NOMO-1 treated with dmso at 0.1 percent for 144 hours (cell line): ENCODE measurements around the gene DAPK1.

ENCODE experiments used
- DNase-seq: peaks from one replicate; lab custom pipeline; 2025; ENCODE audit not compliant: unreplicated experiment; lab: John Stamatoyannopoulos, UW

The DAPK1 gene

DNA sequence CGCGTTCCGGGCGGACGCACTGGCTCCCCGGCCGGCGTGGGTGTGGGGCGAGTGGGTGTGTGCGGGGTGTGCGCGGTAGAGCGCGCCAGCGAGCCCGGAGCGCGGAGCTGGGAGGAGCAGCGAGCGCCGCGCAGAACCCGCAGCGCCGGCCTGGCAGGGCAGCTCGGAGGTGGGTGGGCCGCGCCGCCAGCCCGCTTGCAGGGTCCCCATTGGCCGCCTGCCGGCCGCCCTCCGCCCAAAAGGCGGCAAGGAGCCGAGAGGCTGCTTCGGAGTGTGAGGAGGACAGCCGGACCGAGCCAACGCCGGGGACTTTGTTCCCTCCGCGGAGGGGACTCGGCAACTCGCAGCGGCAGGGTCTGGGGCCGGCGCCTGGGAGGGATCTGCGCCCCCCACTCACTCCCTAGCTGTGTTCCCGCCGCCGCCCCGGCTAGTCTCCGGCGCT is at the start of gene DAPK1:
Gene DAPK1 (plus strand): TSS at position 264 of the 442 bp plus-strand sequence. CDS start 1,211 bp downstream, outside the sequence.
- DNase-seq = peak; percentile 11

DNA sequence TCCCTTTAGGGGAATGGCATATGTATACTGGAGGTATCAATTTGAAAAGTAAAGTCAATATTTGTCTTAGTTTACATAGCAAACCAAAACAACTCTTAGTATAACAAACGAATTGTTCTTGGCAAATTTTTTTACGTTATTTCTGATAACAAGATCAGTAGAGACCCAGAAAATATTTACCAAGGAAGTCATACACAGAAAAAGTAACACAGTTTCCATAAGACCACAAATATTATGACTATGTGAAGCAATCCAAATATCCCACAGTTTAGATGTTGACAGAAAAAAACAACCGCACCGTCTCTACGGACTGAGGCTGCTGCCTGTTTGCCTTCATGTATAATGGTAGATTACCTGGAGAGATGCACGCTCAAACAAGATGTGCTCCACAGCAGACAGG is 46.5 kb upstream of the DAPK1 start:
- no peak for DNase-seq

DNA sequence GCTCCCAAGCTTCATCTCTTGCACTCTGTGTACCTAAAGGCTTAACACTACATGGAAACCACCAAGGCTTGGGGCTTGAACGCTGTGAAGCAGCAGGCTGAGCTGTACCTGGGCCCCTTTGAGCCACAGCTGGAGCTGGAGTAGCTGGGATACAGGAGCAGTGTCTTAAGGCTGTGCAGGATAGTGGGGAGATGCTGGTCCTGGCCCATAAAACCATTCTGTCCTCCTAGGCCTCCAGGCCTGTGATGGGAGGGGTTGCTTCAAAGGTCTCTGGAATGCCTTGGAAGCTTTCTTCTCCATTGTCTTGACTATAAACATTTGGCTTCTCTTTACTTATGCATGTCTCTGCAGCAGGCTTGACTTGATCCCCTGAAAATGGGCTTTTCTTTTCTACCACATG is 42.3 kb upstream of the DAPK1 start:
- no peak for DNase-seq

DNA sequence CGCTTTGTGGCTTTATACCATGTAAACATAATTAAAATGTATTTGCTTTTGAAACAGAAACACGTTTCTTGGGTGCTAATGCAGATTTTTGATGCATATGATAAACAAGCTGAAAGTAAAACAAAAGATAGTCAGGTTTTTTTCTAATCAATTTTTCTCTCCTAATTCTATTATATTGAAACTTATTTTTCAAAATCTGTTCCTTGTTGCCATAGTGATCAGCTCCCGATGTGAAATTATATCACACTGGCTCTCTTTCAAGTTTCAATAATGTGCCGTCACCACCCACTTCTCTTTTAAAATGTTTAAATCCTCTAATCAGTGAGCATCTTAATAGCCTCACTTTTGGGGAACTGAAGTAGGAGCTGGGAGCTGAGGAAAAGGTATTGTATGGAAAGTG is 36.4 kb upstream of the DAPK1 start:
- no peak for DNase-seq

DNA sequence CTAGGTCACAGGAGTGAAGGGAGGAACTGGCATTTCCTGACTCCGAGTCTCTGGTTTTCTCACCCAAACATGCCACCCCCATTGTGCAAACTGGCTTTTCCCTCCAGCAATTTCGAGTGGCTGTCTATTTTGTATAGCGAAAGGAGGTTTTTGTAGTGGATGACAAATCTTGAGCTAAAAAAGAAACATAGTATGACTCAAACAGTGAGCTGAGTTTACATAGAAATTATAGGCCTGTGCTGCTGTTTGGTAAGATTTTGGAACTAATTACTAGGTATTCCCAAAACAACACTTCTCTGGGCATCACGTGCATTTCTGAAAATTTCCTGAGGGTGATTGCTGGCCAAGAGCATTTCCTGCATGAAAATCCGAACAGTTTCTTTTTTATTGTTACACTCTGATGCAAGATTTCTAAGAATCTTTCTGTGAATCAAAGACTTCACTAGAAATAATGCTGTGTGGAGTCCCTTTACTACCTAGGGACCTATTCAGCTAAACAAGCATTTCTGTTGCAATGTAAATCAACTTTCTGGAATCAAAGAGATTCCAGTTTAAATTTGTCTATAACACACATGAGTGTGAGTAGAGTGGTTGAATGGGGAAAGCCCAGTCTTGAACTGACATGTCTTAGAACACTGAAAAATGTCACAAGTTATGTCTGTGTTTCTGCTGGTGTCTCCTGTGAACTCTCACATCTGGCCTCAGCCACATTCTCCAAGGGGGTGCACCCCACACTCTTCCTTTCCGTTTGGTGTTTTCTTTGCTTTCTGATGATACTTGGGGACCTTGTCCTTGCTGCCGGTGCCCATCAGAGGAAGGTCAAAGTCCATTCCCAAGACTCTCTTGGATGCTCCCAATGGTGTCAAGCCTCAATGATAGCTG is 33.3 kb upstream of the DAPK1 start:
- DNase-seq = no peak

DNA sequence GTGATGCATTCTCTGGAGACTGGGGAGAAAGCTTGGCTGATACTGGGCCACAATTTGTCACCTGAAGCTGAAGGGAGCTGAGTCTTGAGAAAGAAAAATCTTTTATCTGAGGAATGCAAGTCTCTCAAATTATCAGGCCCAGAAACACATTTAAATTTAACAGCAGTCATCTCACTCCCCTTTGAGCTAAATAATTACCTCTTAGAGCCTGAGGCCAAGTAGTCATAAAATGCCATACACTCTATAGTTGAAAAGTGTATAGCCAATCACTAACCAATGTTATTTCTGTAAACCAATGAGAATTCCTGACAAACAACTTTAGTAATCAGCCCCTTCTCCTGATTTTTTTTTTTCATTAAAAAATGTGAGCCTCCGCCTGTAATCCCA is 32.7 kb upstream of the DAPK1 start:
- DNase-seq = no peak

DNA sequence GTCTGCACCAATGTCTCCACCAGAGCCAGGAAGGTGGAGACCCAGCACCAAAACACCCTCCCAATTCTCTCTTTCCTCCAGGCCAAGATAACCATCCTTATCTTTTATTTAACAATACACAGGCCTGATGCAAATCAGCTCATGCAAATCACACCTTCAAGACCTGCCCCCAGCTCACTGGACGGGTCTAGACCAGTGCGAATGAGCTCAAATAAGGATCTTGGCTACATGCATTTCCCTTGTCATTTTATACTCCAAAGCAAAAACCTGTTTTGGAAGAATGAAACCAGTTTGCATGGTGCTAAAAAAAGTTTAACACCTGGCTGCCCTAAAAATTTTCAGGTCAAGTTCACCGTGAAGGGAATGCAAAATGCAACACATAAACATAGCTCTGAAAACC is 31.9 kb upstream of the DAPK1 start:
- DNase-seq = no peak

DNA sequence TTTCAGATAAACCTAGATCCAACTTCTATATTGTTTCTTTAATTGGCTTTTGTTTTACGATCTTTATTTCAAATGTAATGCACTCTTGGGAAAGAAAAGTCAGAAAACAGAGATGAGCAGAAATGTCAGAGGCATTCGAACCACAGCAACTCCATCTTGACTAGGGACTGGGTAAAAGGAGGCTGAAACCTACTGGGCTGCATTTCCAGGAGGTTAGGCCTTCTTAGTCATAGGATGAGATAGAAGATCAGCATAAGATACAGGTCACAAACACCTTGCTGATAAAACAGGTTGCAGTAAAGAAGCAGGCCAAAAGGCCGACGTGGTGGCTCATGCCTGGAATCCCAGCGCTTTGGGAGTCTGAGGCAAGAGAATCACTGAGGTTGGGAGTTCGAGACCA is 30.5 kb upstream of the DAPK1 start:
- no peak for DNase-seq

DNA sequence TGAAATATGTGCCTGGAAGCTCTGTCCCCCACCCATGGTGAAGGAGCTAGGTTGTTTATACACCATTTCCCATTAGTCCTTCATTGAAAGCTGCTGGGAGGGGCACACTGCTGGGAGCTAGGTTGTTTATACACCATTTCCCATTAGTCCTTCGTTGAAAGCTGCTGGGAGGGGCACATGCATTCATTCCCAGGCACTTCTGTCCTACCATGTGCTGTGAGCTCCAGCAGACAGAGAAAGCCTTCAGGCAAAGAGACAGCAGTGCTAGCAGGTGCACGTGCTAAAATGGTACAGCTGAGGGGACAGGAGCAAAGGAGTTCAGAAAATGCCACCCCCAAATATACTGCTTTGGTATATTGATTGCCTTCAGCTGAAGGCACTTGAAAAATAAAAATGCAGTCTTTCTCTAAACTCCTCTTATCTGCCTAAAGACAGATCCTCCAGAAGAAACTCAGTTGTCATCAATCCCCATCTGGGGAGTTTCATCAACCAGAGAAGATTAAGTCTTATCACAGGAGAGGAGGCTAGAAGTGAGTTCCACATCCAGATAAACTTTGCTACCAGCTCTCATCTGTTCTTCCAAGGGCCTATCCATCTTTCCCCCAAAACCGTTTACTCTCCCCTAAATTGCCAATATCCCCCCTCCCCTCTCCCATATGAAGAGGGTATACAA is 27.7 kb upstream of the DAPK1 start:
- DNase-seq = no peak

DNA sequence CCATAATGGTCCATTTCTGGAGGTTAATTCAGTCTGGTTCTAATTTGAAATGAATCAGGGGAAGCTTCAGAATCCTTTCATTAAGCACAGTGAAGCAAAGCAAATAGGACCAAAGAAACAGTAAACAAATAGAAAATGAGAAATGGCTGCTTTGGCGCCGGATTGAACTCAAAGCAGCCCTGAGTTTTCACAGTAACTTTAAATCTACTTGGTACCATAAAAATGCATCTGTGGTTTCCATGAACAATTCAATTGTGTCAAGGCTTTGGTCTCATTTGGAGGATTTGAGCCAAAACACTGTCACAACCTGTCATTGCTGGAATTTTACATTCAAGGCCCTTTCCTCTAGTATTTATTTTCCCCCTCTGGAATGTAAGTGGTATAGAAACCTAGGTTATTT is 25.9 kb upstream of the DAPK1 start:
- DNase-seq = no peak

DNA sequence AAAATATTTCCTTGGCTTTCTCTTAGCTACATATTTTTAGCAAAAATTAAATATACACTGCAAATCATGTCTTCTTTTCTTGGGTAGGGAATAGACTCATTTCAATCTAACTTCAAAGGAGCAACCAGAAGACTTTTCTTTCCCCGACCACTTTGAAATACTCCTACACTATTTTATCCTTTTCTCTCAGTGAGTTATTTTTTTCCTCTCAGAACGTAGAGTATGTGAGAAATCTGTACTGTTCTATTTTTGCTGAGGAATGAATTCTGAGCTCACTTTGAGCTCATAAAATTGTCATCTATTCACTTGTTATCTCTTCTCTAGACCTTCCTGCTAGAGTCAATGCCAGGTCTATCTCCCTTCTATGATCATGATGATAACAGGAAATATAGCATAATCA is 22.2 kb upstream of the DAPK1 start:
- no peak for DNase-seq

DNA sequence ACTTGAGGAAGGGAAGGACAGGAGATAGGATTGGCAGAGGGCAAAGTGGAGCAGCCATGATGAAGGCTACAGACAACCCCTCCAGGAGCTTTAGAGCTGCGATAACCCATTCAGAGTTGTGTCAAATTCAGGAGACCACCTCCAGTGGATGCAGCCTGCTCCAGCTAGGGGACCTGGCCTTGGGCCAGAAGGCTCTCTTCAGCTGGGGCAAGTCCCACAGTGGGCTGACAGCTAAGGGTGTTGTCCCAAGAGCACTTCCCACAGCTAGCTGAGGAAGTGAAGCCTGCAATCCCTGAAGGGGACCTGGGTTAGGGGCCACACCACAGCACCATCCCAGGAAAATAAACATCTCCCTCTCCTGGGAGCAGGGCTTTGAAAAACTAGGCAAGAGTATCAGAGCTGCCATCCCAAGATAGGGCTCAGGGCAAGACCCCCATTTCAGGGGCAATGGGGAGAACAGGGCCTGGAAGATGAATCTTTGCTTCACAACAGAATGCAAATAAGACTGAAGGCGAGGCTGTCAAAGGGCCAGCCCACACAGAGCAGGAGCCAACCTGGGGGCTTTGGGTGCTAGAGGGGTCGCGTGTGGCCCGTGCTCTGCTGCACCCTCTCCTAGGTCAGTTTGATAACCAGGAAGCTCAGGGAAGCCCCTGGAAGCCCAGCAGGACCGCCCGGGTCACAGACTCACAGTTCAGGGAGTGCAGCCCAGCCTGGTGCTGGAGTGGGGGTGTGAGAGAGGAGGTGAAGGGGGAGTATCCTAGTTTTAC is 19.3 kb upstream of the DAPK1 start:
- DNase-seq = no peak

DNA sequence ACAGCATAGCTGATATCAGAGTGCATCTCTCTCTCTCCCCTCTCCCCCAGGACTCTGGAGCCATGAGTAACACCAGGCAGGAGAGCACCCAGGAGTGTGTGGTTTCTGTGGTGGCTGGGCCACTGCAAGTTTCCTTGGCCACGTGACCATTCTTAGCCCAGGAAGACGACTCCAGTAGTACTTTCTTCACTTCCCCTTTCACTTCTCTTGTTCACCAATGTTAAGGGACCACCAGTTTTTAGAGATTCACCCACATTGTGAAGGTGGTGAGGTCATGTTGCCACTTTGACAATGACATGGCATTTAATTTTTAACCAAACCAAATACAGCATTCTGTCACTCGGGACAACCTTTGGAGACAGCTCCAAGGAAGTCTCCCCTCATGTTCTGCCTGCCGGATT is 17.9 kb upstream of the DAPK1 start:
- DNase-seq = peak; percentile 66

DNA sequence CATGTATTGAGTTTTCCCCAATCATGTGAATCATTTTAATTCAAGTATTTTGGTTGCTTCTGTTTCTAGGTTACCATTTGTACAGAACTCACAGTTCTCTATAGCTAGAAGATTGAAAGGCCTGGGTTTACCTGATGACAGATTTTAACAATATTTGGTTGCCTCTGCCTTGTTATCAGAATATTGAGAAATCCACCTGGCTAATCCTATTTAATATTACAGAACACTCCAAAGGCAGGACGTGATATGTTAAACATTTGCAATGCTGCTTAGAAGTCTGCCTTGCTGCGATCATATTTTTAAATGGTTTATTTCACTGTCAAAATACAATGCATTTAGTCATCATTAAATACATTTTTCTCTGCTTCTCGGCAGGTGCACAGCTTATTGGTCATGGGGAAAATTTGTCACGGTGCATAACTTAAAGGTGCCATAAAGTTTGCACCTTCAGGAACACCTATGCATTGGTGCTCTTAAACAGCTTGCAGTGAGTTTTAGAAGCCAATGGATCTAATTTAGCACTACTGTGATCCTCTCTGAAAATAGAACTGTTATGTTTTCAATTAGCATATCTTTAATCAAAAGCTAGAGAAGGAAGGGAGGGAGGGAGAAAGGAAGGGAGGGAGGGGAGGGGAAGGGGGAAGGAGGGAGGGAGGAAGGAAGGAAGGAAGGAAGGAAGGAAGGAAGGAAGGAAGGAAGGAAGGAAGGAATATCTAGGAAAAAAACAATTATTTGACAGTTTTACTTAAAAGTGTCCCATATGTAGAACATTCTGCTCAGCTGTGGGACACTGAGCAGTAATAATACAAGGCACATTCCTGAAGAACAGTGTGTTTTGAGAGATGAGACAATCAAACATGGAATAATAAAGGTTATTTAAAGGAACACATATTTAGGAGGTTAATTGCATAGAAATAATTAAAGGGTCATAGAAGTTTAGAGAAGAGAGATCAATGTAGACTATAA is 15.5 kb upstream of the DAPK1 start:
- DNase-seq = no peak

DNA sequence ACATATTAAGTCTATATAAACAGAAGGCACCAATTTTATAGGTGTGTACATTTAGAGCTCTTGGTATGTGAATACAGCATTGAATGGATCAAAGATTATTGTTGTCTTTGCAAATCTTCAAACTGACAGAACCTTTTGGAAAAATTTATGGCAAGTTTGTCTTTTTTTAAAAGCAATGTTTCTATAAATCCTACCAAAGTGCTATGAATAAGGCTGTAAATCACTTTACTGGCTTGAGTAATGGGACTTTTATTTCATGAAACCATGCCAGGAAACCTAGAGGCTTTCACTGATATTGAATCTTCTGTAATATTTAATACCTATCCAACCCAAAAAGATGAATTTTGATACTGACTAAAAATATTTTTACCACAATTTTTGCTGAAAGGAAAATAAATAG is 7.4 kb upstream of the DAPK1 start:
- DNase-seq = no peak

DNA sequence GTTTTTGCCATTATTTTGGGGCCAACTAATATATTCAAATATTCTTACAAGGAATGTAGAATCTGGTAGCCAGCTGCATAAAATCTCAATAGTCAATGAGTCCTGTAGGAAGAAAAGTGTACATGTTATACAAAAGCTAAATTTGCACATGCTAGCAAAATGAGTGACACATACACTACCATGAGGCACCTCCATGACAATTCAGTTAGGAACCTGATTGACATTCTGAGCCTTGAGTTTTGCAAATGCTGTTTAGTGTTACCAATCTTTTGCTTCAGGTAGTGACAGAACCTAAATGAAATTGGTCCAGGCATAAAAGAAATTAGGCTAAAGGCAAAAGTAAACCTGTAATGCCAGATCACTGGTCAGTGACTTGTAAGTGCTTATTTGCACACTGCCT is 6.8 kb upstream of the DAPK1 start:
- DNase-seq = no peak

DNA sequence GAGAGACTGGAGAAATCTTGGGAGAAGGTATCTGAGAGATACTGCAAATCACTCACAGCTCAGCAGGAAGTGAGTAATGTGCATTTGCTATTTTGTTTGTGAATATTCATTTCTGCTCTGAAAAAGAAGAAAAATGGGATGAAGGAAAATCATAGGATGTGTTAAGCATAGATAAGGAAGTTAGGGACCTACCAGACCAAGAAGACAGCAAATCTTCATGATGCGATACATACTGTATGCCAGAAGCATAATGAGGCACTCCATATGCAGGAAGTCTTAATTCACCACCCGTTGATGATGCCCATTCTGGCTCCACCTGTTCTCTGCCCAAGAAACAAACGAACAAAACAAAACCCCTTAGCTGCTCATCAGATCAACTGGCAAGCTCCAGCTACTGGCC is 6.1 kb upstream of the DAPK1 start:
- DNase-seq = no peak

DNA sequence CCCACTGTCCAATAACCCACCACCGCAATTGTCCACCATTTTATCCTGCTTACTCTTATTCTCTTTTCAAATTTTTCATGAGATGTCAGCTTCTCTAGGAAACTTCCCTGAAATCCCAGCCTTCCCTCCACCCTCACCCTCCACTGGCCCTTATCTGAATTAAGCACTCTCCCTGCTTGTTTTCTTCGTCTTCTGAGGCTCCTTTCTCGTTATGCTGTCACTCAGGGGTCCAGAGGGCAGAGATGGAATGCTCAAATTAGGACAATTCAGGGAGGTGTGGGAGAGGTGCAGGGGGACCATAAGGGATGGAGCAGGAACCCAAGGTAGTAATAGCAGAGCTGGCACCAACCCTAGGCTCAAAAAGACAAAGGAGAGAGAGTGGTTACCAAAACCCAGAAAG is 5.0 kb upstream of the DAPK1 start:
- no peak for DNase-seq

DNA sequence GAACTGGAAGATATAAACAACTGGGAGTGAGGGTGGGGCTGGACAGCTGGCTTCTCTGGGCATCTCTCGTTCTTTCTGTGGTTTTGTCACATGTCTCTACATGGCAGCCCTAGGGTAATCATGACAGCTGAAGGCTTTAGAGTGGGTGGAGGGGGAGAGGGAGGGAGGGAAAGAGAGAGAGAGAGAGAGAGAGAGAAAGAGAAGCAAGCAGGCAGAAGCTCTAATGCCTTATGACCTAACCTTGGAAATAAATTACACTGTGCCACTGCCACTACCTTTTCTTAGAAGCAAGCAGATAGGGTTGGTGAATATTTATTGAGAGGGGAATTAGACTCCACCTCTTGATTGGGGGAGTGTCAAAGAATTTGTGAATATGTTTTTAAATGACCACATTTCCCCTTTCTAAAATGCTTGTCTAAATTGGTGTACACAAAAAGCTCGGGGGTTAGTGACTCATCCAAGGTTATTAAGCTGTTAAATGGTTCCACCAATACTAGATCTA is 2.6 kb upstream of the DAPK1 start:
- peak; percentile 37 for DNase-seq

DNA sequence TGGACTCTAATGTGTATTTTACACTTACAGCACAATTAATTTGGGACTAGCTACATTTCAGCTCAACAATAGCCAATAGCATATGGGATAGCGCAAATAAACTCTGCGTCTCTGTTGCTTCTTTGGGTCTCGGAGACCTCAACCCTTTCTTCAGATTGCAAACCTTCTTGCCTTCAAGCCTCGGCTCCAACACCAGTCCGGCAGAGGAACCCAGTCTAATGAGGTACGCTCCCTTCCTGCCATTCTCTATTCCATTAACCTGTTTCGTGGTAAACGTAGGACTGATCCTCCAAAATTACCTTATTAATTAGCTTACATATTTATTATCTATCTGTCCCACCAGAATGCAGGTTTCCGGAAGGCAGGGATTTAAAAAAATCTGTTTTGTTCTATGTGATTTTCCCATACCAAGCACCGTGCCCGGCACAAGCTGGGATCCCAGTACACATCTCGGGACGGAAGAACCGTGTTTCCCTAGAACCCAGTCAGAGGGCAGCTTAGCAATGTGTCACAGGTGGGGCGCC is 525 bp upstream of the DAPK1 start:
- DNase-seq = no peak
